Trophoblast cell (in vitro differentiated cells and primary cell): ENCODE measurements around the gene RPAP2.

Source experiments
- DNase-seq, 2 donors: peaks; one replicate each; pipeline ENCODE4 v3.0.0-alpha.2; 2016
- H2AFZ ChIP-seq: 2 replicates; pipeline ENCODE4 v1.6.1; 2013; ENCODE audit warnings: low read length, moderate library complexity, mild to moderate bottlenecking; ENCODE audit not compliant: insufficient read depth, poor library complexity
- H2AK5ac ChIP-seq: 2 replicates; pipeline ENCODE4 v1.6.1; 2013; ENCODE audit warnings: mild to moderate bottlenecking, low read length
- H2BK120ac ChIP-seq: 2 replicates; pipeline ENCODE4 v1.6.1; 2013; ENCODE audit warnings: low read length, mild to moderate bottlenecking, moderate library complexity; ENCODE audit not compliant: insufficient read depth, poor library complexity
- H2BK12ac ChIP-seq: 2 replicates; pipeline ENCODE4 v1.6.1; 2013; ENCODE audit warnings: mild to moderate bottlenecking, low read length, moderate library complexity
- H2BK5ac ChIP-seq: 2 replicates; pipeline ENCODE4 v1.6.1; 2013; ENCODE audit warnings: low read length, low read depth, moderate library complexity, mild to moderate bottlenecking; ENCODE audit not compliant: poor library complexity
- H3K14ac ChIP-seq: 2 replicates; pipeline ENCODE4 v1.6.1; 2013; ENCODE audit warnings: mild to moderate bottlenecking, low read length
- H3K18ac ChIP-seq: 2 replicates; pipeline ENCODE4 v1.6.1; 2013; ENCODE audit warnings: mild to moderate bottlenecking, low read length
- H3K23ac ChIP-seq: 2 replicates; pipeline ENCODE4 v1.6.1; 2013; ENCODE audit warnings: low read length
- H3K27ac ChIP-seq: 2 replicates; pipeline ENCODE4 v1.5.1; 2013; ENCODE audit warnings: low read depth, mild to moderate bottlenecking, inconsistent platforms, low read length, moderate library complexity
- H3K27me3 ChIP-seq: 2 replicates; pipeline ENCODE4 v1.6.1; 2013; ENCODE audit warnings: inconsistent platforms, mild to moderate bottlenecking, low read length, moderate library complexity; ENCODE audit not compliant: insufficient read depth
- H3K36me3 ChIP-seq, 2 experiments: 1 replicate in 1 of 2; 2 replicates in 1 of 2; pipeline ENCODE4 v1.6.1; 2013; ENCODE audit warnings: low read length in 2 of 2, mild to moderate bottlenecking in 2 of 2, moderate library complexity in 1 of 2; ENCODE audit not compliant: insufficient read depth in 2 of 2, control insufficient read depth in 1 of 2
- H3K4ac ChIP-seq: 2 replicates; pipeline ENCODE4 v1.6.1; 2013; ENCODE audit warnings: low read depth, mild to moderate bottlenecking, low read length, moderate library complexity
- H3K4me1 ChIP-seq, 2 experiments: 1 replicate in 1 of 2; 2 replicates in 1 of 2; pipeline ENCODE4 v1.6.1; 2013; ENCODE audit warnings: low read length in 2 of 2, mild to moderate bottlenecking in 2 of 2, moderate library complexity in 1 of 2; ENCODE audit not compliant: insufficient read depth in 2 of 2, control insufficient read depth in 1 of 2
- H3K4me2 ChIP-seq: 2 replicates; pipeline ENCODE4 v1.6.1; 2013; ENCODE audit warnings: inconsistent platforms, mild to moderate bottlenecking, low read length, moderate library complexity
- H3K4me3 ChIP-seq: 2 replicates; pipeline ENCODE4 v1.5.1; 2013; ENCODE audit warnings: mild to moderate bottlenecking, low read depth, low read length, inconsistent platforms
- H3K79me1 ChIP-seq: one replicate; pipeline ENCODE4 v1.6.1; 2013; ENCODE audit warnings: low read length
- H3K79me2 ChIP-seq: 2 replicates; pipeline ENCODE4 v1.6.1; 2013; ENCODE audit warnings: low read length, mild to moderate bottlenecking; ENCODE audit not compliant: control insufficient read depth, insufficient read depth, poor library complexity
- H3K9ac ChIP-seq: 2 replicates; pipeline ENCODE4 v1.6.1; 2013; ENCODE audit warnings: mild to moderate bottlenecking, low read length
- H3K9me3 ChIP-seq: 2 replicates; pipeline ENCODE4 v1.6.1; 2013; ENCODE audit warnings: low read depth, mild to moderate bottlenecking, control low read depth, inconsistent platforms, low read length; ENCODE audit not compliant: insufficient read depth
- H4K12ac ChIP-seq: 2 replicates; pipeline ENCODE4 v1.6.1; 2013; ENCODE audit warnings: low read depth, mild to moderate bottlenecking, low read length, moderate library complexity
- H4K8ac ChIP-seq: 2 replicates; pipeline ENCODE4 v1.6.1; 2013; ENCODE audit warnings: low read depth, mild to moderate bottlenecking, low read length, moderate library complexity
- H4K91ac ChIP-seq: one replicate; pipeline ENCODE4 v1.6.1; 2013; ENCODE audit warnings: low read depth, mild to moderate bottlenecking, low read length, moderate library complexity
- WGBS: extraction: QIAGEN DNeasy Blood & Tissue Kit; methylation state at CpG from one replicate; pipeline ENCODE4 v1.1.7; 2013; ENCODE audit warnings: missing lambda C conversion rate; ENCODE audit not compliant: insufficient read length, insufficient coverage; ENCODE audit errors: extremely low coverage; 5-methylcytosine and 5-hydroxymethylcytosine counted together

RPAP2 gene

DNA sequence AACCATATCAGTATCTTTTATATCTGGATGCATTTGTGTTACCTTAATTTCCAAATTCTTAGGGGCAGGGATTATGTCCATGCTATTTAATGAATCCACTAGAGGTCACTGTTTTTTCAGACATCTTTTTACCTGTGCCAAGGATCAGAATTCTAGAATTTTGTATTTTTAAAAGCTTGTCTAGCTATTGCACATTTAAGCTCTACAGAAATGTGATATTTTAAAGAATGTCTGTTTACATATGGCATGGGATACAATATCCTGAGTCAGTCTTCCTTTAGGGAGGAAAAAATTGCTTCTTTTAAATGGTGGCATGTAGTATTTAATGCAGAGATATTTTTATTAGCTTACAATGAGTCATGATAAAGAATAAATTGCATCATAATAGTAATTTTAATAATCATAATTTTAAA lies 11.3 kb downstream of the RPAP2 start:
- H3K4ac ChIP-seq = no peak overlapping the region
- no peak overlapping the region for H3K4me2 ChIP-seq
- H3K27me3 ChIP-seq = no peaks in the 10 kb centered on the region
- no peak overlapping the region for H2AK5ac ChIP-seq
- no peak overlapping the region for H2AFZ ChIP-seq
- DNase-seq = peak in 1 of 2 donors; percentile 64
- no peak overlapping the region for H4K12ac ChIP-seq
- H3K14ac ChIP-seq = no peak overlapping the region
- H3K23ac ChIP-seq = no peak overlapping the region
- no peak overlapping the region for H3K27ac ChIP-seq
- no peak overlapping the region for H2BK120ac ChIP-seq
- no peak overlapping the region for H2BK12ac ChIP-seq
- H3K9ac ChIP-seq = no peak overlapping the region
- H3K36me3 ChIP-seq = peaks cover 3 to 4% of the 10 kb centered on the region in 2 experiments
- H3K79me2 ChIP-seq = no peaks in the 10 kb centered on the region
- H4K91ac ChIP-seq = no peak overlapping the region
- no peak overlapping the region for H3K4me3 ChIP-seq
- no peak overlapping the region for H4K8ac ChIP-seq
- no peaks in the 10 kb centered on the region for H3K9me3 ChIP-seq
- H3K79me1 ChIP-seq = no peaks in the 10 kb centered on the region
- H2BK5ac ChIP-seq = no peak overlapping the region
- H3K4me1 ChIP-seq = no peaks in the 10 kb centered on the region
- no peak overlapping the region for H3K18ac ChIP-seq

DNA sequence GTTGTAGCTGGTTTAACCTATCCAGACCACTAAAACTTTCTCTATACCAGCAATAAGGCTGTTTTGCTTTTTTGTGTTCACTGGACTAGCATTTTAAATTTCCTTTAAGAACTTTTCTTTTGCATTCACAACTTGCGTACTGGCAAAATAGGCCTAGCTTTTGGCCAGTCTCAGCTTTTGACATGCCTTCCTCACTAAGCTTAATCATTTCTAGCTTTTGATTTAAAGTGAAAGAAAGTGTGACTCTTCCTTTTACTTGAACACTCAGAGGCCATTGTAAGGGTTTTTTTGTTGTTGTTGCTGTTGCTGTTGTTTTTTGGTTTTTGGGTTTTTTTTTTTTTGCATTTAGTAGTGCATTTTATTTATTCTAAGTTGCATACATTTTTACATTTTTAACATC lies 15.2 kb downstream of the RPAP2 start:
- Histone ChIP-seq H3K4me3 (no peak overlapping the region), H3K27ac (no peak overlapping the region), H3K27me3 (no peaks in the 10 kb centered on the region), H4K91ac (no peak overlapping the region), H3K4me2 (no peak overlapping the region), H2BK120ac (no peak overlapping the region), H2AFZ (no peak overlapping the region), H3K36me3 (peaks cover 3 to 4% of the 10 kb centered on the region in 2 experiments), H2AK5ac (no peak overlapping the region), H4K12ac (no peak overlapping the region), H3K79me2 (no peaks in the 10 kb centered on the region), H2BK12ac (no peak overlapping the region), H3K9me3 (no peaks in the 10 kb centered on the region), H3K79me1 (no peaks in the 10 kb centered on the region), H3K23ac (no peak overlapping the region), H3K9ac (no peak overlapping the region), H2BK5ac (no peak overlapping the region), H4K8ac (no peak overlapping the region), H3K4me1 (no peaks in the 10 kb centered on the region), H3K18ac (no peak overlapping the region), H3K14ac (no peak overlapping the region), H3K4ac (no peak overlapping the region)
- no CpG with 5 or more reads among the region's 1 CpG for WGBS
- no peak for DNase-seq

DNA sequence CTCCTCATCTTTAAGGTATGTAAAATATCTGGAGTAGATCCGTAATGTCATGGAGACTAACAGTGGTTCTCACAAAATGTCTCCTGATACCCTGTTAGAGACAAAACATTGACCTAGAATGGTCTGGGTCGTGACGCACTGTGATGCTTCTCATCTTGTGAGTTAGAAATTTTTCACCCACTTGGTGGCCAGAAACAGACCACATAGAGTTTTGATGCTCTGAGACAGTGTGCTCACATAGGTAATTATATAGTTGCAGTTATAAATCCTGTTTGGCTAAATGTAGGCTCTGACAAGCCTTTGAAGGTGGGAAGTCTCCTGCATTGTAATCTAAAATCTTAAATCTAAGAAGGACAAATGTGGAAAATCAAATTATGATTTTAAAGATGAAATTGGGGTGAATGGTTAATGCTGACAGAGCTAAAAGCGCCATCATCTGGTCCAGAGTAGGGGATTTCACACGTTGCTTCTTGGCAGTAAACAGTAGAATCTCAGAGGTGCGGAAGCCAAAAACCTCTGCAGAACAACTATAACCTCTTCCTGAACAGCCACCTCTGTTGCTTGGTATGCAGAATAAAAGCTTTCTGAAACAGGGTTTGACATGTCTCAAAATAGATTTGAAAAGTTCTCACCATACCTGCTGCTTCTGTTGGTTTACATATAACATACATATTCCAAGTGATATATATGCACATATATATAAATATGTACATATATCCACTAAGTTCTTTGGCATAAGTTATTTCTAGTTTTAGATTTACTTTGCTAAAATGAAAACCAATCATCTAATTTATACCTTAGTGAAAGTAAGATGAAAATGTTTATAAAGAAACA lies 17.1 kb downstream of the RPAP2 start:
- Histone ChIP-seq H3K9me3 (no peaks in the 10 kb centered on the region), H3K23ac (no peak overlapping the region), H3K4ac (no peak overlapping the region), H3K79me2 (no peaks in the 10 kb centered on the region), H2AK5ac (no peak overlapping the region), H4K12ac (no peak overlapping the region), H3K14ac (no peak overlapping the region), H3K18ac (no peak overlapping the region), H2BK5ac (no peak overlapping the region), H3K9ac (no peak overlapping the region), H3K36me3 (peaks cover 1 to 4% of the 10 kb centered on the region in 2 experiments), H2BK120ac (no peak overlapping the region), H3K27ac (no peak overlapping the region), H2AFZ (no peak overlapping the region), H4K91ac (no peak overlapping the region), H3K4me1 (no peaks in the 10 kb centered on the region), H3K4me2 (no peak overlapping the region), H3K4me3 (no peak overlapping the region), H3K27me3 (no peaks in the 10 kb centered on the region), H2BK12ac (no peak overlapping the region), H4K8ac (no peak overlapping the region), H3K79me1 (no peaks in the 10 kb centered on the region)
- DNase-seq = no peak
- no CpG with 5 or more reads among the region's 6 CpGs for WGBS

DNA sequence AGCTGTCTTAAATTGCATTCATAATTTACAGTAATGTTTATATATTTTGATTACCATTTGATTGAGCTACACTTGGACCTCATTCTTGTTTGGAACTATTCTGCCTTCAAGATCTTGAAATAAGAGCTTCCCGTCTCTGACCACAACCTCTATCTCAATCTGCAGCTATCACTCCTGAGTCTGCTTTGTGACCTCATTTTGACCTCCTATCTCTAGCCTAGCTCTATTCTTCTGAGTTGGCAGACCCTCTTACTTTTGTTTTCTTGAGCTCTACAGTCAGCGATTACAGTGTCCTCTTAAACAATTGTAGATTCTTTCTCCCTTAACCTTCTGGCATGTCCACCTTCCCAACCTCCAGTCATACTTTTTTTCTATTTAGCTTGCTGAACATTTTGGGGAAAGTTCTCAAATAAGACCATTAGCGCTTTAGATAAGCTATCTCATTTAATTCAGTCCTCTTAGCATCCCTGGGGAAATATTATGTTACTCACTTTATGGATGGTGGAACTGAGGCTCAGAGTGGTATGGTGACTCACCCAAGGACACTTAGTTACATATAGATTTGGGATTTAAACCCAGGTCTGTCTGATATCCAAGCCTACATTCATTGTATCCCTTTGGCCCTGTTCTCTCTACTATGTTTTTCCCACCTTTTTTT lies 19.1 kb downstream of the RPAP2 start:
- Histone ChIP-seq H3K4ac (no peak overlapping the region), H3K4me3 (no peak overlapping the region), H3K4me2 (no peak overlapping the region), H4K8ac (no peak overlapping the region), H3K9ac (no peak overlapping the region), H3K27me3 (no peaks in the 10 kb centered on the region), H3K27ac (no peak overlapping the region), H2BK120ac (no peak overlapping the region), H2BK5ac (no peak overlapping the region), H3K9me3 (no peaks in the 10 kb centered on the region), H3K79me2 (no peaks in the 10 kb centered on the region), H2AFZ (no peak overlapping the region), H2BK12ac (no peak overlapping the region), H3K79me1 (no peaks in the 10 kb centered on the region), H4K91ac (no peak overlapping the region), H3K36me3 (peaks cover 0 to 2% of the 10 kb centered on the region in 2 experiments), H3K14ac (no peak overlapping the region), H3K18ac (no peak overlapping the region), H3K23ac (no peak overlapping the region), H3K4me1 (no peaks in the 10 kb centered on the region), H2AK5ac (no peak overlapping the region), H4K12ac (no peak overlapping the region)
- WGBS = no CpG with 5 or more reads among the region's 3 CpGs
- no peak for DNase-seq
